ENCODE data around the gene HRH4.

GRCh38 chr18:24474406-24474805 is 14.0 kb downstream of the HRH4 start:
- TF ChIP-seq CTCF (conservative IDR thresholded peaks at IDR 0.05; ENCODE audit: low read depth, low read length) (no peak), EZH2 (IDR thresholded peaks at IDR 0.05; ENCODE audit: borderline replicate concordance, low read depth, low read length, poor library complexity, severe bottlenecking) (no peak)

Measured in A673 (cell line).